ENCODE data around the gene GNB1L.

The GNB1L gene

DNA sequence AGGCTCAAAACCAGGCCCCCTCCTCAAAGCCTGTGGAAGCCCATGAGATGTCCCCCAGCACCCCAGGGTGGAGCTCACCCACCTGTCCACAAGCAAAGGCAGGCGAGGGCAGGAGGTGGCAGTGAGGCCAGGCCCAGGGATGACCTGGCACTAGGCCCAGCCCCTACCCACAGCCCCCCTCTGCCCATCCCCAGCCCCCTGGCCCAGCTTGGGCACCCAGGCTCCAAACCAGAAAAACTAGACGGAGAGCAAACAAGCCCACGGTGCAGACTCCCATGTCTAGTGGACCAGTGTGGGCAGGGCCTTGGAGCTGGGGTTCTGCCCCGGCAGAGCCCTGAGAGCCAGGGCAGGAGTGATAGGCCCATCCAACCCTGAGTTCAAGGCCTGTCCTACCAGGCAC is 111.0 kb downstream of the GNB1L start:
- no peak overlapping the region for H3K27ac ChIP-seq (ENCODE audit: low read depth, low read length)
- peaks cover 11% of the 10 kb centered on the region for H3K79me1 ChIP-seq (ENCODE audit: low read length)
- no peak overlapping the region for H2BK12ac ChIP-seq (ENCODE audit: low read length)
- no peak overlapping the region for H3K4me3 ChIP-seq (ENCODE audit: low read depth, low read length)
- H3K27me3 ChIP-seq (ENCODE audit: insufficient read depth, low read length), result no peaks in the 10 kb centered on the region
- no peak overlapping the region for H2AK5ac ChIP-seq (ENCODE audit: low read length)
- no peak overlapping the region for H4K91ac ChIP-seq (ENCODE audit: low read depth, low read length)
- H3K9me3 ChIP-seq (ENCODE audit: insufficient read depth, low read depth, low read length), result peaks cover 2% of the 10 kb centered on the region
- no peaks in the 10 kb centered on the region for H3K36me3 ChIP-seq (ENCODE audit: control insufficient read depth in 1 of 2, insufficient read depth in 2 of 2, low read length in 2 of 2)
- H3K9ac ChIP-seq (ENCODE audit: low read length), result no peak overlapping the region
- no peak for DNase-seq
- H3K23ac ChIP-seq (ENCODE audit: low read length), result no peak overlapping the region
- peaks cover 8 to 10% of the 10 kb centered on the region in 2 experiments for H3K4me1 ChIP-seq (ENCODE audit: control insufficient read depth in 1 of 2, insufficient read depth in 2 of 2, low read length in 2 of 2)
- H2AFZ ChIP-seq (ENCODE audit: insufficient read depth, low read length, poor library complexity), result no peak overlapping the region
- H3K79me2 ChIP-seq (ENCODE audit: control insufficient read depth, insufficient read depth, low read length, poor library complexity), result no peaks in the 10 kb centered on the region
- WGBS (ENCODE audit: extremely low coverage, insufficient coverage, insufficient read length), result no CpG with 5 or more reads among the region's 4 CpGs
- no peak overlapping the region for H3K4ac ChIP-seq (ENCODE audit: low read depth, low read length)
- no peak overlapping the region for H2BK5ac ChIP-seq (ENCODE audit: low read depth, low read length, poor library complexity)
- no peak overlapping the region for H3K14ac ChIP-seq (ENCODE audit: low read length)
- H4K12ac ChIP-seq (ENCODE audit: low read depth, low read length), result no peak overlapping the region
- H3K18ac ChIP-seq (ENCODE audit: low read length), result no peak overlapping the region
- H4K8ac ChIP-seq (ENCODE audit: low read depth, low read length), result no peak overlapping the region
- H3K4me2 ChIP-seq (ENCODE audit: low read length), result no peak overlapping the region
- H2BK120ac ChIP-seq (ENCODE audit: insufficient read depth, low read length, poor library complexity), result no peak overlapping the region

GRCh38 chr22:19743081-19743480 is 111.6 kb downstream of the GNB1L start:
- no peak overlapping the region for H4K91ac ChIP-seq (ENCODE audit: low read depth, low read length)
- no peak overlapping the region for H4K8ac ChIP-seq (ENCODE audit: low read depth, low read length)
- H3K4ac ChIP-seq (ENCODE audit: low read depth, low read length), result no peak overlapping the region
- no peak overlapping the region for H3K14ac ChIP-seq (ENCODE audit: low read length)
- WGBS (ENCODE audit: extremely low coverage, insufficient coverage, insufficient read length), result no CpG with 5 or more reads among the region's 6 CpGs
- H3K4me2 ChIP-seq (ENCODE audit: low read length), result no peak overlapping the region
- H3K4me3 ChIP-seq (ENCODE audit: low read depth, low read length), result no peak overlapping the region
- H4K12ac ChIP-seq (ENCODE audit: low read depth, low read length), result no peak overlapping the region
- H3K79me1 ChIP-seq (ENCODE audit: low read length), result peaks cover 11% of the 10 kb centered on the region
- H3K23ac ChIP-seq (ENCODE audit: low read length), result no peak overlapping the region
- H3K18ac ChIP-seq (ENCODE audit: low read length), result no peak overlapping the region
- no peak overlapping the region for H2BK12ac ChIP-seq (ENCODE audit: low read length)
- peaks cover 8 to 10% of the 10 kb centered on the region in 2 experiments for H3K4me1 ChIP-seq (ENCODE audit: control insufficient read depth in 1 of 2, insufficient read depth in 2 of 2, low read length in 2 of 2)
- H3K79me2 ChIP-seq (ENCODE audit: control insufficient read depth, insufficient read depth, low read length, poor library complexity), result no peaks in the 10 kb centered on the region
- peaks cover 2% of the 10 kb centered on the region for H3K9me3 ChIP-seq (ENCODE audit: insufficient read depth, low read depth, low read length)
- H3K9ac ChIP-seq (ENCODE audit: low read length), result no peak overlapping the region
- no peak overlapping the region for H3K27ac ChIP-seq (ENCODE audit: low read depth, low read length)
- H2AK5ac ChIP-seq (ENCODE audit: low read length), result no peak overlapping the region
- no peak overlapping the region for H2BK120ac ChIP-seq (ENCODE audit: insufficient read depth, low read length, poor library complexity)
- H3K27me3 ChIP-seq (ENCODE audit: insufficient read depth, low read length), result no peaks in the 10 kb centered on the region
- H3K36me3 ChIP-seq (ENCODE audit: control insufficient read depth in 1 of 2, insufficient read depth in 2 of 2, low read length in 2 of 2), result no peaks in the 10 kb centered on the region
- no peak overlapping the region for H2AFZ ChIP-seq (ENCODE audit: insufficient read depth, low read length, poor library complexity)
- no peak for DNase-seq
- H2BK5ac ChIP-seq (ENCODE audit: low read depth, low read length, poor library complexity), result no peak overlapping the region

DNA sequence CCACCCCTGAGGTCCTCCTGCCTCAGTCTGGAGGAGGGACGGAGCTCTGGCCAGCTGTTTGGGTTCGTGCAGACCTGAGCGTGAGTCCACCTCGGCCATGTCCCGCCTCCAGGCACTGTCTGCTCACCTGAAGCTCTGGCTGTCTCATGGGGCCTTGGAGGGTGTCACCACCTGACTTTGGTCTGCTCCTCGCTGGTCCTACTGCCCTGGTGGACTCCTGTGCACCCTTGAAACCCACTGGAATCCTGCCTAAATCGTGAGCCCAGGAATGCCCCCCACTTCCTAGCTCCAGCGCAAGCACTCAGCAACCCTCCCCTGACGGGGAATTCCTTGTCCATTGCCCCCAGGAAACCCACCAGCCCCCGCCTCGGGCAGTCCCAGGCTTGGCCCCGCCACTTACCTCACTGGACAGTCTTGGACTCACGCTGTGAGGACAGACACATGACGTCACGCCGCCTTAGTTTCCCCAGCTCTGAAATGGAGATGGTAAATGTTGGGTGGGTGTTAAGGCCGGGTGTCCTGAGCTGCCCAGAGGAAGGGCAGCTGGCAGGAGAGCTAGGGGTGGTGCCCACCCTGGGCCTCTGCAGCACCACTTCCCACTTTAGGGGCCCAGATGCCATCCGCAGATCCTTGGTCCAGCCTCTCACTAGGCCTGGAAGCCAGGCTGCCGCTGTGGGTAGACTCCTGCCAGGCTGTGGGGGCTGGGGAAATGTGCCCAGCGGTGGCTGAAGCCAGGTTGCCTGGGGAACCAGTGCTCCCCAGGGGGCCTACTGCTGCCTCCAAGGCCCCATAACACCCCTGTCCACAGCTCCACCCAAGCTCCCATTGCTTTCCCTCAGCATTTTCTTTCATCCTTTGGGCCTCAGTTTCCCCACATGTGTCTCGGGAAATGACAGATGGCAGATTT is 112.3 kb downstream of the GNB1L start:
- no peak overlapping the region for H3K4ac ChIP-seq (ENCODE audit: low read depth, low read length)
- no peak overlapping the region for H3K4me2 ChIP-seq (ENCODE audit: low read length)
- H2BK120ac ChIP-seq (ENCODE audit: insufficient read depth, low read length, poor library complexity), result no peak overlapping the region
- H4K8ac ChIP-seq (ENCODE audit: low read depth, low read length), result no peak overlapping the region
- no peak overlapping the region for H3K23ac ChIP-seq (ENCODE audit: low read length)
- no peak overlapping the region for H3K4me3 ChIP-seq (ENCODE audit: low read depth, low read length)
- H3K36me3 ChIP-seq (ENCODE audit: control insufficient read depth in 1 of 2, insufficient read depth in 2 of 2, low read length in 2 of 2), result no peaks in the 10 kb centered on the region
- H3K9ac ChIP-seq (ENCODE audit: low read length), result no peak overlapping the region
- WGBS (ENCODE audit: extremely low coverage, insufficient coverage, insufficient read length), result no CpG with 5 or more reads among the region's 21 CpGs
- no peaks in the 10 kb centered on the region for H3K79me2 ChIP-seq (ENCODE audit: control insufficient read depth, insufficient read depth, low read length, poor library complexity)
- H2AK5ac ChIP-seq (ENCODE audit: low read length), result no peak overlapping the region
- no peak overlapping the region for H2BK5ac ChIP-seq (ENCODE audit: low read depth, low read length, poor library complexity)
- no peak overlapping the region for H4K91ac ChIP-seq (ENCODE audit: low read depth, low read length)
- peaks cover 11% of the 10 kb centered on the region for H3K79me1 ChIP-seq (ENCODE audit: low read length)
- H4K12ac ChIP-seq (ENCODE audit: low read depth, low read length), result no peak overlapping the region
- H3K4me1 ChIP-seq (ENCODE audit: control insufficient read depth in 1 of 2, insufficient read depth in 2 of 2, low read length in 2 of 2), result peaks cover 8 to 10% of the 10 kb centered on the region in 2 experiments
- H2AFZ ChIP-seq (ENCODE audit: insufficient read depth, low read length, poor library complexity), result no peak overlapping the region
- H3K27me3 ChIP-seq (ENCODE audit: insufficient read depth, low read length), result no peaks in the 10 kb centered on the region
- H3K14ac ChIP-seq (ENCODE audit: low read length), result no peak overlapping the region
- no peak overlapping the region for H3K18ac ChIP-seq (ENCODE audit: low read length)
- H3K27ac ChIP-seq (ENCODE audit: low read depth, low read length), result no peak overlapping the region
- no peak overlapping the region for H2BK12ac ChIP-seq (ENCODE audit: low read length)
- no peak for DNase-seq
- peaks cover 2% of the 10 kb centered on the region for H3K9me3 ChIP-seq (ENCODE audit: insufficient read depth, low read depth, low read length)

- Histone ChIP-seq H3K27ac (ENCODE audit: low read depth, low read length) (no peak overlapping the region), H2BK5ac (ENCODE audit: low read depth, low read length, poor library complexity) (no peak overlapping the region), H3K9ac (ENCODE audit: low read length) (no peak overlapping the region), H4K8ac (ENCODE audit: low read depth, low read length) (no peak overlapping the region), H4K91ac (ENCODE audit: low read depth, low read length) (no peak overlapping the region), H3K36me3 (ENCODE audit: control insufficient read depth in 1 of 2, insufficient read depth in 2 of 2, low read length in 2 of 2) (no peaks in the 10 kb centered on the region), H4K12ac (ENCODE audit: low read depth, low read length) (no peak overlapping the region), H3K79me1 (ENCODE audit: low read length) (peaks cover 5% of the 10 kb centered on the region), H3K18ac (ENCODE audit: low read length) (no peak overlapping the region), H3K27me3 (ENCODE audit: insufficient read depth, low read length) (no peaks in the 10 kb centered on the region), H3K14ac (ENCODE audit: low read length) (no peak overlapping the region), H3K4me2 (ENCODE audit: low read length) (no peak overlapping the region), H2BK12ac (ENCODE audit: low read length) (no peak overlapping the region), H3K9me3 (ENCODE audit: insufficient read depth, low read depth, low read length) (peaks cover 2% of the 10 kb centered on the region), H3K23ac (ENCODE audit: low read length) (no peak overlapping the region), H2AK5ac (ENCODE audit: low read length) (no peak overlapping the region), H3K4ac (ENCODE audit: low read depth, low read length) (no peak overlapping the region), H3K4me3 (ENCODE audit: low read depth, low read length) (no peak overlapping the region), H3K79me2 (ENCODE audit: control insufficient read depth, insufficient read depth, low read length, poor library complexity) (no peaks in the 10 kb centered on the region), H2AFZ (ENCODE audit: insufficient read depth, low read length, poor library complexity) (no peak overlapping the region), H2BK120ac (ENCODE audit: insufficient read depth, low read length, poor library complexity) (no peak overlapping the region), H3K4me1 (ENCODE audit: control insufficient read depth in 1 of 2, insufficient read depth in 2 of 2, low read length in 2 of 2) (peaks cover 2 to 8% of the 10 kb centered on the region in 2 experiments)
- no peak for DNase-seq
- no CpG with 5 or more reads among the region's 7 CpGs for WGBS (ENCODE audit: extremely low coverage, insufficient coverage, insufficient read length)
These were observed 113.6 kb downstream of the GNB1L start for GRCh38 chr22:19741053-19741452.

Measured in trophoblast cell (in vitro differentiated cells and primary cell).